Activated B cell treated with CpG ODN at 0.5 μM for 24 hours (primary cell): ENCODE measurements around the gene CMIP. TPM values are rescaled to one million over a fixed set of nuclear protein-coding genes. Genes with fewer than 3 reads are reported as not detected.

Source experiments
- ATAC-seq: fragments of 200-7000 bp; cut with Tn5 transposase; one replicate; pipeline ENCODE4 v1.10.0; 2021; ENCODE audit warnings: low read depth, mild to moderate bottlenecking, moderate library complexity
- CTCF ChIA-PET: fragments of 350-600 bp; sonication (Branson Sonifier 250); formaldehyde crosslinking; loops from one replicate; lab custom pipeline; 2021; ENCODE audit warnings: antibody characterized with exemption; lab: Charles Lee
- POLR2A ChIA-PET: fragments of 350-600 bp; sonication (Branson Sonifier 250); formaldehyde crosslinking; loops from one replicate; lab custom pipeline; 2021; ENCODE audit warnings: antibody characterized with exemption; lab: Charles Lee
- DNase-seq: peaks from one replicate; pipeline ENCODE4 v3.0.0; 2022
- H3K27ac Mint-ChIP-seq: one replicate; pipeline ENCODE4 v1.8.0; 2020; ENCODE audit warnings: mixed read lengths
- H3K27me3 Mint-ChIP-seq: one replicate; pipeline ENCODE4 v1.8.0; 2021; ENCODE audit warnings: mixed read lengths
- H3K36me3 Mint-ChIP-seq: one replicate; pipeline ENCODE4 v1.8.0; 2021; ENCODE audit warnings: low read depth, mixed read lengths
- H3K4me1 Mint-ChIP-seq: one replicate; pipeline ENCODE4 v1.8.0; 2021; ENCODE audit warnings: mixed read lengths
- H3K4me3 Mint-ChIP-seq: one replicate; pipeline ENCODE4 v1.8.0; 2020; ENCODE audit warnings: mild to moderate bottlenecking, mixed read lengths
- H3K9me3 Mint-ChIP-seq: one replicate; pipeline ENCODE4 v1.8.0; 2020; ENCODE audit warnings: mixed read lengths
- CTCF ChIP-seq: fragments of 200-600 bp; IDR thresholded peaks from one replicate; pipeline ENCODE4 v1.8.0; 2022; ENCODE audit warnings: antibody characterized with exemption, mild to moderate bottlenecking
- intact Hi-C: fragments of 100-400 bp; cut with micrococcal nuclease; formaldehyde crosslinking; loops from one replicate; pipeline ENCODE4 v1.15.1; 2024
- total RNA-seq: library from RNA; stranded (reverse); gene quantifications from 2 replicates; pipeline ENCODE4 v1.2.3, GENCODE V29; 2022

The CMIP gene
- total RNA-seq, 1 donor from 2014 or later = 76.3 TPM

GRCh38 chr16:81510016-81510415, 65.4 kb downstream of the CMIP start:
- Mint-ChIP-seq H3K9me3 (no peaks in the 10 kb centered on the region), H3K27me3 (no peaks in the 10 kb centered on the region), H3K36me3 (no peaks in the 10 kb centered on the region), H3K4me1 (peaks cover 67% of the 10 kb centered on the region), H3K27ac (no peak overlapping the region), H3K4me3 (no peak overlapping the region)
- intact Hi-C loops = loop anchor here (5.0 kb wide), 1 partner anchor 33 kb away; no protein-coding TSS in a partner anchor
- ATAC-seq (no peak), DNase-seq (no peak)
- ChIA-PET POLR2A (interaction anchor here (0.8 kb wide), 1 partner anchor 65 kb away, joined by 4 read pairs; the partner anchor contains the start of gene CMIP), CTCF (interaction anchor here (0.9 kb wide), 1 partner anchor 107 kb away, joined by 3 read pairs; no protein-coding TSS in a partner anchor)
- no peak for TF ChIP-seq CTCF

- Mint-ChIP-seq H3K36me3 (peaks cover 4% of the 10 kb centered on the region), H3K27me3 (no peaks in the 10 kb centered on the region), H3K9me3 (no peaks in the 10 kb centered on the region), H3K4me1 (peaks cover 62% of the 10 kb centered on the region), H3K4me3 (no peak overlapping the region), H3K27ac (no peak overlapping the region)
- no peak for ATAC-seq
- TF ChIP-seq CTCF = no peak
- ChIA-PET CTCF (no interaction called here), POLR2A (no interaction called here)
- DNase-seq = no peak
- intact Hi-C loops = loop anchor here (5.0 kb wide), 1 partner anchor 34 kb away; no protein-coding TSS in a partner anchor
Measured at GRCh38 chr16:81511371-81511770, 66.8 kb downstream of the CMIP start.

- DNase-seq = no peak
- ChIA-PET CTCF (interaction anchor here (1.2 to 1.3 kb wide), 2 partner anchors 12 to 109 kb away, joined by 3 read pairs; no protein-coding TSS in a partner anchor), POLR2A (interaction anchor here (0.6 to 1.9 kb wide), 7 partner anchors 9 to 135 kb away, joined by 3 to 5 read pairs (median 4); no protein-coding TSS in a partner anchor)
- no peaks in the 10 kb centered on the region for H3K9me3 Mint-ChIP-seq
- no peak for TF ChIP-seq CTCF
- peaks cover 51% of the 10 kb centered on the region for H3K4me1 Mint-ChIP-seq
- H3K4me3 Mint-ChIP-seq = peak overlapping the region; percentile 72
- peak; percentile 15 for ATAC-seq
- H3K27me3 Mint-ChIP-seq = no peaks in the 10 kb centered on the region
- intact Hi-C loops = loop anchor here (1.0 to 5.0 kb wide), 2 partner anchors 12 to 36 kb away; no protein-coding TSS in a partner anchor
- peaks cover 12% of the 10 kb centered on the region for H3K36me3 Mint-ChIP-seq
- H3K27ac Mint-ChIP-seq = peak overlapping the region; percentile 61
Measured at GRCh38 chr16:81513204-81514040, 68.8 kb downstream of the CMIP start.

- Mint-ChIP-seq H3K27me3 (no peaks in the 10 kb centered on the region), H3K36me3 (peaks cover 12% of the 10 kb centered on the region), H3K4me3 (peak overlapping the region; percentile 72), H3K27ac (peak overlapping the region; percentile 61), H3K4me1 (peaks cover 46% of the 10 kb centered on the region), H3K9me3 (no peaks in the 10 kb centered on the region)
- DNase-seq (no peak), ATAC-seq (peak; percentile 87)
- ChIA-PET CTCF (interaction anchor here (0.6 to 1.3 kb wide), 3 partner anchors 13 to 110 kb away, joined by 3 read pairs; no protein-coding TSS in a partner anchor), POLR2A (interaction anchor here (0.6 to 1.9 kb wide), 7 partner anchors 10 to 134 kb away, joined by 3 to 5 read pairs (median 4); no protein-coding TSS in a partner anchor)
- intact Hi-C loops = loop anchor here (1.0 to 5.0 kb wide), 2 partner anchors 13 to 37 kb away; no protein-coding TSS in a partner anchor
- no peak for TF ChIP-seq CTCF
Measured at GRCh38 chr16:81514041-81514559, 69.5 kb downstream of the CMIP start.
